ENCODE measurements around the gene TMEM9.

Gene TMEM9

DNA sequence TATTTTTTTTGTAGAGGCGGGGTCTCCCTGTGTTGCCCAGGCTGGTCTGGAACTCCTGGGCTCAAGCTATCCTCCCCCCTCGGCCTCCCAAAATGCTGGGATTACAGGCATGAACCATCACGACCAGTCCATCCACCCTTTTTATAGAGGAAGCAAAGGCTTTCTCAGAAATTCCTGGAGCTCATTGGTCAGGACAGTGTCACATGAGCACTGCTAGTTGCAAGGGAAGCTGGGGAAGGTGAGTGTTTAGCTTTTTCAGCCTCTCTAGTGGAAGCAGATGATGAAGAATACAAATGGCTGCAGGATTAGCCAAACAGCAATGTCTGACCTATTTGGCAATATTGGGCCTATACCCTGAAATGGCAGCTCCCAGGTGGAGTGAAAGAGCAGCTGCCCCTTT is 44.3 kb upstream of the TMEM9 start:
- no peak overlapping the region for H3K4me3 ChIP-seq (ENCODE audit: low read depth, low read length)
- TF ChIP-seq, protein P1, sequence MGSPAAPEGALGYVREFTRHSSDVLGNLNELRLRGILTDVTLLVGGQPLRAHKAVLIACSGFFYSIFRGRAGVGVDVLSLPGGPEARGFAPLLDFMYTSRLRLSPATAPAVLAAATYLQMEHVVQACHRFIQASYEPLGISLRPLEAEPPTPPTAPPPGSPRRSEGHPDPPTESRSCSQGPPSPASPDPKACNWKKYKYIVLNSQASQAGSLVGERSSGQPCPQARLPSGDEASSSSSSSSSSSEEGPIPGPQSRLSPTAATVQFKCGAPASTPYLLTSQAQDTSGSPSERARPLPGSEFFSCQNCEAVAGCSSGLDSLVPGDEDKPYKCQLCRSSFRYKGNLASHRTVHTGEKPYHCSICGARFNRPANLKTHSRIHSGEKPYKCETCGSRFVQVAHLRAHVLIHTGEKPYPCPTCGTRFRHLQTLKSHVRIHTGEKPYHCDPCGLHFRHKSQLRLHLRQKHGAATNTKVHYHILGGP (tag by site-specific recombination; IDR thresholded peaks at IDR 0.05), result peak; percentile 8; the same call in 1 of the 2 replicates
- TF ChIP-seq, protein P2, sequence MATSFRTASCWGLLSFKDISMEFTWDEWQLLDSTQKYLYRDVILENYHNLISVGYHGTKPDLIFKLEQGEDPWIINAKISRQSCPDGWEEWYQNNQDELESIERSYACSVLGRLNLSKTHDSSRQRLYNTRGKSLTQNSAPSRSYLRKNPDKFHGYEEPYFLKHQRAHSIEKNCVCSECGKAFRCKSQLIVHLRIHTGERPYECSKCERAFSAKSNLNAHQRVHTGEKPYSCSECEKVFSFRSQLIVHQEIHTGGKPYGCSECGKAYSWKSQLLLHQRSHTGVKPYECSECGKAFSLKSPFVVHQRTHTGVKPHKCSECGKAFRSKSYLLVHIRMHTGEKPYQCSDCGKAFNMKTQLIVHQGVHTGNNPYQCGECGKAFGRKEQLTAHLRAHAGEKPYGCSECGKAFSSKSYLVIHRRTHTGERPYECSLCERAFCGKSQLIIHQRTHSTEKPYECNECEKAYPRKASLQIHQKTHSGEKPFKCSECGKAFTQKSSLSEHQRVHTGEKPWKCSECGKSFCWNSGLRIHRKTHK (tag by site-specific recombination; IDR thresholded peaks at IDR 0.05), result no peak
- CTCF ChIA-PET, result interaction anchor here (0.8 kb wide), 1 partner anchor 16 kb away, joined by 3 read pairs; no protein-coding TSS in a partner anchor
- H3K4me1 ChIP-seq (ENCODE audit: control insufficient read depth, insufficient read depth, low read length), result peaks cover 2% of the 10 kb centered on the region; the same call in 1 of the 2 replicates
- POLR2A ChIA-PET, result no interaction called here
- no peaks in the 10 kb centered on the region for H3K36me3 ChIP-seq (ENCODE audit: control insufficient read depth in 2 of 2, insufficient read depth in 1 of 2, low read length in 2 of 2)
- H3K9me3 ChIP-seq (ENCODE audit: control insufficient read depth, insufficient read depth, low read depth, low read length), result no peaks in the 10 kb centered on the region
- no peak overlapping the region for H3K27ac ChIP-seq (ENCODE audit: extremely low read depth, low read depth, low read length)

DNA sequence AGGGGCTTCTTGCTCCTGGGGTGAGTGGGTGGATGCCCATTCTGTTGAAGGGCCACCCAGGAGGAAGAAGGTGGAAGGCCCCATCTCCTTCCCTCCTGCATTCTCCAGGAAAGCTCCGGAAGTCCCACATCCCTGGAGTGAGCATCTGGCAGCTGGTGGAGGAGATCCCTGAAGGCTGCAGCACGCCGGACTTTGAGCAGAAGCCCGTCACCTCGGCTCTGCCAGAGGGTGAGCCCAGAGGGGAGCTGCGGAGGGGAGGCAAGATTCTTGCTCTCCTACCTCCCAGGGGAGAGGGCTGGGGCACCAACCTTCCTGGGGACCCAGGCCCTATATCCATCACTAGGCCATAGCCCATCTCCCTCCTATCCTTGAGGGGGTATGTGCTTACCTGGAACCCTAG is 39.8 kb upstream of the TMEM9 start:
- CTCF ChIA-PET, result no interaction called here
- no peak for TF ChIP-seq ZIC2 (tag by site-specific recombination; IDR thresholded peaks at IDR 0.05)
- TF ChIP-seq ZNF274 (IDR thresholded peaks at IDR 0.05; ENCODE audit: low read length), result no peak
- no peak for TF ChIP-seq ZNF274 (tag by site-specific recombination; IDR thresholded peaks at IDR 0.05; ENCODE audit: borderline replicate concordance)
- TF ChIP-seq, protein P3, sequence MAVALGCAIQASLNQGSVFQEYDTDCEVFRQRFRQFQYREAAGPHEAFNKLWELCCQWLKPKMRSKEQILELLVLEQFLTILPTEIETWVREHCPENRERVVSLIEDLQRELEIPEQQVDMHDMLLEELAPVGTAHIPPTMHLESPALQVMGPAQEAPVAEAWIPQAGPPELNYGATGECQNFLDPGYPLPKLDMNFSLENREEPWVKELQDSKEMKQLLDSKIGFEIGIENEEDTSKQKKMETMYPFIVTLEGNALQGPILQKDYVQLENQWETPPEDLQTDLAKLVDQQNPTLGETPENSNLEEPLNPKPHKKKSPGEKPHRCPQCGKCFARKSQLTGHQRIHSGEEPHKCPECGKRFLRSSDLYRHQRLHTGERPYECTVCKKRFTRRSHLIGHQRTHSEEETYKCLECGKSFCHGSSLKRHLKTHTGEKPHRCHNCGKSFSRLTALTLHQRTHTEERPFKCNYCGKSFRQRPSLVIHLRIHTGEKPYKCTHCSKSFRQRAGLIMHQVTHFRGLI (tag by site-specific recombination; IDR thresholded peaks at IDR 0.05), result no peak
- TF ChIP-seq ZNF830 (tag by site-specific recombination; IDR thresholded peaks at IDR 0.05; ENCODE audit: low read depth), result no peak
- H3K9me3 ChIP-seq (ENCODE audit: control insufficient read depth, insufficient read depth, low read depth, low read length), result no peaks in the 10 kb centered on the region
- POLR2A ChIA-PET, result no interaction called here
- no peak overlapping the region for H3K27ac ChIP-seq (ENCODE audit: extremely low read depth, low read depth, low read length)
- H3K36me3 ChIP-seq (ENCODE audit: control insufficient read depth in 2 of 2, insufficient read depth in 1 of 2, low read length in 2 of 2), result no peaks in the 10 kb centered on the region
- peaks cover 2% of the 10 kb centered on the region; the same call in 1 of the 2 replicates for H3K4me1 ChIP-seq (ENCODE audit: control insufficient read depth, insufficient read depth, low read length)
- H3K4me3 ChIP-seq (ENCODE audit: low read depth, low read length), result no peak overlapping the region

DNA sequence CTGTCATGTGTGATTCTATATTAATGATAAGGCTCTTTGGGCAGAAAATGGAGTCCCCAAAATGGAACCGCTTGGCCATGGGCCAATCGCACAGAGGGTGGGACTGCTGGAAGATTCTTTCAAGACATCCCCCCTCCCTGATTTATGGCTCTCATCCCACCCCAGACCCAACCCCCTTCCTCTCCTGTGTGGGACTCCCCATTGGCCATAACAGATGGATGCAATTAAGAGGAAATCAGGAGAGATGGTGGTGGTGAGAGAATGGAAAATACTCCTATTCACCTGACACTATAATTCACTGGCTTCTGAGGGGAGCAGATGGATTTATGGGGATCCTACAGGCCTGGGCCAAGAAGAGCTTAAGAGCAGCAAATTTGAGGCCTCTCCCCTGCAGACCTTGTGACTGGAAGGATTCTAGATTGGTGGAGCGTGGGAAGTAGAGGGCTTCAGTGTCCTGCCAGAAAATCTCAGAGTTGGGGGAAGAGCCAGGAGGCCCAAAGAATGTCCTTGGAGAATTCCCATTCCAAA is 38.1 kb upstream of the TMEM9 start:
- ChIA-PET CTCF (interaction anchor here (0.8 kb wide), 1 partner anchor 218 kb away, joined by 3 read pairs; no protein-coding TSS in a partner anchor), POLR2A (no interaction called here)
- H3K36me3 ChIP-seq (ENCODE audit: control insufficient read depth in 2 of 2, insufficient read depth in 1 of 2, low read length in 2 of 2), result no peaks in the 10 kb centered on the region
- peaks cover 2% of the 10 kb centered on the region; the same call in 1 of the 2 replicates for H3K4me1 ChIP-seq (ENCODE audit: control insufficient read depth, insufficient read depth, low read length)
- TF ChIP-seq ZIC2 (tag by site-specific recombination; IDR thresholded peaks at IDR 0.05) (peak; percentile 41), GLIS1 (tag by site-specific recombination; IDR thresholded peaks at IDR 0.05) (peak; percentile 73)
- TF ChIP-seq, protein P4, sequence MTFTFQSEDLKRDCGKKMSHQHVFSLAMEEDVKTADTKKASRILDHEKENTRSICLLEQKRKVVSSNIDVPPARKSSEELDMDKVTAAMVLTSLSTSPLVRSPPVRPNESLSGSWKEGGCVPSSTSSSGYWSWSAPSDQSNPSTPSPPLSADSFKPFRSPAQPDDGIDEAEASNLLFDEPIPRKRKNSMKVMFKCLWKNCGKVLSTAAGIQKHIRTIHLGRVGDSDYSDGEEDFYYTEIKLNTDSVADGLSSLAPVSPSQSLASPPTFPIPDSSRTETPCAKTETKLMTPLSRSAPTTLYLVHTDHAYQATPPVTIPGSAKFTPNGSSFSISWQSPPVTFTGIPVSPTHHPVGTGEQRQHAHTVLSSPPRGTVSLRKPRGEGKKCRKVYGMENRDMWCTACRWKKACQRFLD (tag by site-specific recombination; IDR thresholded peaks at IDR 0.05), result no peak
- H3K4me3 ChIP-seq (ENCODE audit: low read depth, low read length), result no peak overlapping the region
- H3K9me3 ChIP-seq (ENCODE audit: control insufficient read depth, insufficient read depth, low read depth, low read length), result no peaks in the 10 kb centered on the region
- no peak overlapping the region for H3K27ac ChIP-seq (ENCODE audit: extremely low read depth, low read depth, low read length)

DNA sequence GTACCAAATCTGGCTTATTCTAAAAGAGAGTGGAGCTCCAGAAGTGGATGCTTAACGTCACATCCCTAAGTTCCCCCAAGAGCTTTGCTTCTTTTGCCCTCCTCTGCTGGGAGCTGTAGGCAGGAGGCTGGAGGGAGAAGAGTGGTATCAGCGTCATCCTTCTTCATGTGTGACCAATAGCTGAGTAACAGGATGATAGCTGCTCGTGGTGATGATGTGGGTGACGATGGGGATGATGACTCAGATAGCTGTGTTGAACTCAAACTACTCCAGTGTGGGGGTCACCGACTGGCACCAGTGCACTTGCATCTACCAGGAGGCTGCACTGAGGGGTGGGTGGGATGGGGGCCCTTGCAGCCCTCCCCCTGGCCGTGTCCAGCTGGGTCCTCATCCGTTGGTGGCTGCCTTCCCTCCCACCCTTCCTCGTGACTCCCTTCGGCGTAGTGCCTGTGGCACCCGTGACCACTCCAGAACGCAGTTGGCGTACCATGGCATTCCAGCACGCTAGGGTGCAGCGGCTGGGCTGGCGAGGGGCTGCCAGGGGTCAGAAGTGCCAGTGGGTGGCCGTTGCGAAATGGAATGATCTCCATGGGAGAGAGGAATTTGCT is 37.5 kb upstream of the TMEM9 start:
- H3K9me3 ChIP-seq (ENCODE audit: control insufficient read depth, insufficient read depth, low read depth, low read length), result no peaks in the 10 kb centered on the region
- no peaks in the 10 kb centered on the region for H3K36me3 ChIP-seq (ENCODE audit: control insufficient read depth in 2 of 2, insufficient read depth in 1 of 2, low read length in 2 of 2)
- ChIA-PET CTCF (interaction anchor here (0.7 to 1.5 kb wide), 3 partner anchors 67 to 523 kb away, joined by 3 read pairs; no protein-coding TSS in a partner anchor), POLR2A (no interaction called here)
- H3K27ac ChIP-seq (ENCODE audit: extremely low read depth, low read depth, low read length), result no peak overlapping the region
- no peak overlapping the region for H3K4me3 ChIP-seq (ENCODE audit: low read depth, low read length)
- H3K4me1 ChIP-seq (ENCODE audit: control insufficient read depth, insufficient read depth, low read length), result peaks cover 2% of the 10 kb centered on the region; the same call in 1 of the 2 replicates
- TF ChIP-seq ZNF623 (tag by site-specific recombination; IDR thresholded peaks at IDR 0.05), result peak; percentile 71
- 0 out of 2 replicates have a peak, but pooled peaks have one; percentile 48 for TF ChIP-seq ZNF660 (tag by site-specific recombination; IDR thresholded peaks at IDR 0.05)
- TF ChIP-seq EGR2 (tag by site-specific recombination; IDR thresholded peaks at IDR 0.05; ENCODE audit: low read depth), result peak; percentile 12; the same call in 1 of the 2 replicates
- TF ChIP-seq, protein P5, sequence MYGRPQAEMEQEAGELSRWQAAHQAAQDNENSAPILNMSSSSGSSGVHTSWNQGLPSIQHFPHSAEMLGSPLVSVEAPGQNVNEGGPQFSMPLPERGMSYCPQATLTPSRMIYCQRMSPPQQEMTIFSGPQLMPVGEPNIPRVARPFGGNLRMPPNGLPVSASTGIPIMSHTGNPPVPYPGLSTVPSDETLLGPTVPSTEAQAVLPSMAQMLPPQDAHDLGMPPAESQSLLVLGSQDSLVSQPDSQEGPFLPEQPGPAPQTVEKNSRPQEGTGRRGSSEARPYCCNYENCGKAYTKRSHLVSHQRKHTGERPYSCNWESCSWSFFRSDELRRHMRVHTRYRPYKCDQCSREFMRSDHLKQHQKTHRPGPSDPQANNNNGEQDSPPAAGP (tag by site-specific recombination; IDR thresholded peaks at IDR 0.05), result 0 out of 2 replicates have a peak, but pooled peaks have one; percentile 42
- TF ChIP-seq ZNF600 (tag by site-specific recombination; IDR thresholded peaks at IDR 0.05), result 0 out of 2 replicates have a peak, but pooled peaks have one; percentile 33
- no peak for TF ChIP-seq TRIM28 (IDR thresholded peaks at IDR 0.05; ENCODE audit: borderline replicate concordance, low read length)
- TF ChIP-seq ZNF561 (tag by site-specific recombination; IDR thresholded peaks at IDR 0.05; ENCODE audit: borderline replicate concordance), result no peak
- TF ChIP-seq ZNF629 (tag by site-specific recombination; IDR thresholded peaks at IDR 0.05), result peak; percentile 85
- TF ChIP-seq ZNF548 (tag by site-specific recombination; IDR thresholded peaks at IDR 0.05), result no peak
- TF ChIP-seq KLF8 (tag by site-specific recombination; IDR thresholded peaks at IDR 0.05), result no peak
- TF ChIP-seq ZNF23 (tag by site-specific recombination; IDR thresholded peaks at IDR 0.05; ENCODE audit: borderline replicate concordance), result no peak
- peak; percentile 65 for TF ChIP-seq GLIS1 (tag by site-specific recombination; IDR thresholded peaks at IDR 0.05)

Data from HEK293 (cell line).